ENCODE measurements around the gene HOXD10.

GRCh38 chr2:176166272-176166671, 49.7 kb downstream of the HOXD10 start:
- no peak for TF ChIP-seq ZFP30 (CRISPR knock-in tag; IDR thresholded peaks at IDR 0.05)
- no peak for TF ChIP-seq ISL1 (CRISPR knock-in tag; IDR thresholded peaks at IDR 0.05)
- no peak for TF ChIP-seq ZNF8 (CRISPR knock-in tag; IDR thresholded peaks at IDR 0.05)
- no peak for TF ChIP-seq TCF4 (CRISPR knock-in tag; IDR thresholded peaks at IDR 0.05; ENCODE audit: borderline replicate concordance)
- TF ChIP-seq PATZ1 (CRISPR knock-in tag; IDR thresholded peaks at IDR 0.05; ENCODE audit: borderline replicate concordance): no peak
- no peak for TF ChIP-seq ZFP3 (CRISPR knock-in tag; IDR thresholded peaks at IDR 0.05)
